Vagina (tissue), 2 donors: ENCODE data around the gene NRBF2.

Experiments used
- POLR2AphosphoS5 ChIP-seq, 2 donors: sonication (generic); formaldehyde crosslinking; IDR thresholded peaks; one replicate each; pipeline ENCODE4 v1.9.0; 2017; ENCODE audit warnings: antibody characterized with exemption in 2 of 2, mild to moderate bottlenecking in 2 of 2, low read depth in 1 of 2; ENCODE audit not compliant: insufficient read depth in 1 of 2
- TF ChIP-seq, protein P1 (sequence below), 3 experiments: fragments of 450-650 bp in 2 of 3; fragments of 200-600 bp in 1 of 3; sonication (generic) in 1 of 3; IDR thresholded peaks; one replicate each; pipeline ENCODE4 v1.5.1; 2017 to 2019; ENCODE audit warnings: antibody characterized with exemption in 3 of 3, mild to moderate bottlenecking in 2 of 3, moderate library complexity in 2 of 3

DNA sequence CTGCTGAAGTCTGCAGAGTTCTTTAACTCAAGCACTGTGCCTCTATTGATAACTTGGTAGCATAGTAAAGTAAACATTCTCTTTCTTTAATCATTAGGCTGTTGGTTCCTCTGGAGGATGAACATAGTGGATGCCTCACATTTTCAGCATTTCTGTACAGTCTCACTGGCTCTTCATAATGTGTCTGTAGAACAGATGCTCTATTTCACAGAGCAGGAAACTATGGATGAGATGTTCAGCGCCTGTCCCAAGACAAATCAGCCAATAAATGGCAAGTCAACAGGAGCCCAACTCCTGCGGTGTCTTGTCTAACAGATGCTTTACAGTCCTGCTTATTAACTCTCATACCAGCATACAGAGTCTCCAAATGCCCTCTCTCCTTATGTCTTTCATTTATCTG, 36.5 kb downstream of the NRBF2 start:
- TF ChIP-seq, protein P1, sequence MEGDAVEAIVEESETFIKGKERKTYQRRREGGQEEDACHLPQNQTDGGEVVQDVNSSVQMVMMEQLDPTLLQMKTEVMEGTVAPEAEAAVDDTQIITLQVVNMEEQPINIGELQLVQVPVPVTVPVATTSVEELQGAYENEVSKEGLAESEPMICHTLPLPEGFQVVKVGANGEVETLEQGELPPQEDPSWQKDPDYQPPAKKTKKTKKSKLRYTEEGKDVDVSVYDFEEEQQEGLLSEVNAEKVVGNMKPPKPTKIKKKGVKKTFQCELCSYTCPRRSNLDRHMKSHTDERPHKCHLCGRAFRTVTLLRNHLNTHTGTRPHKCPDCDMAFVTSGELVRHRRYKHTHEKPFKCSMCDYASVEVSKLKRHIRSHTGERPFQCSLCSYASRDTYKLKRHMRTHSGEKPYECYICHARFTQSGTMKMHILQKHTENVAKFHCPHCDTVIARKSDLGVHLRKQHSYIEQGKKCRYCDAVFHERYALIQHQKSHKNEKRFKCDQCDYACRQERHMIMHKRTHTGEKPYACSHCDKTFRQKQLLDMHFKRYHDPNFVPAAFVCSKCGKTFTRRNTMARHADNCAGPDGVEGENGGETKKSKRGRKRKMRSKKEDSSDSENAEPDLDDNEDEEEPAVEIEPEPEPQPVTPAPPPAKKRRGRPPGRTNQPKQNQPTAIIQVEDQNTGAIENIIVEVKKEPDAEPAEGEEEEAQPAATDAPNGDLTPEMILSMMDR (IDR thresholded peaks at IDR 0.05), result no peak
- no peak for TF ChIP-seq POLR2AphosphoS5 (IDR thresholded peaks at IDR 0.05; ENCODE audit: insufficient read depth in 1 of 2, low read depth in 1 of 2)
